Measurements from ENCODE around the gene DCLK1. TPM values are rescaled to one million over a fixed set of nuclear protein-coding genes. Genes with fewer than 3 reads are reported as not detected.

Gene DCLK1
- total RNA-seq, 1 donor from 2014 or later, result 3.9 TPM

DNA sequence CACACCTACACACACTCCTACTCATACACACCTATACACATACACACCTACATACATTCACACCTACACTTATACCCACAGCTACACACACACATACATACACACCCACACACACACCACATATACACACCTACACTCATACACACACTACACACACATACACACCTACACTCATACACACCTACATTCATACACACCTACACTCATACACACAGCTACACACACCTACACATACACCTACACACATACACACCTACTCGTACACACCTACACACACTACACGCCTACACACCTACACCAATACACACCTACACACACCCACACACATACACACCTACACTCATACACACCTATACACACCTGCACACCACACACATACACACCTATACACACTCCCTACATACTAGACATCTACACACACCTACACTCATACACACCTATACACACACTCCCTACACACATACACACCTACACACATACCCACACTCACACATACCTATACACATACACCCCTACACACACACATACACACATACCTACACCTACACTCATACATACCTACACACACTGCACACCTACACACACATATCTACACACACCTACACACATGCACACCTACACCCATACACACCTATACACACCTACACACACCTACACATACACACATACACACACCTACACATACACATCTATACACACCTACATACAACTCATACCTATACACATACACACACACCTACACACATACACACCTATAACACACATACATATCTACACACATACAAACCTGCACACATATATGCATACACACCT lies 369.5 kb downstream of the DCLK1 start:
- Mint-ChIP-seq H3K4me1 (ENCODE audit: low read depth) (peaks cover 11% of the 10 kb centered on the region), H3K36me3 (ENCODE audit: insufficient read depth) (no peaks in the 10 kb centered on the region), H3K4me3 (ENCODE audit: low read depth) (no peak overlapping the region), H3K27me3 (peaks cover 33% of the 10 kb centered on the region), H3K9me3 (ENCODE audit: low read depth) (peaks cover 8% of the 10 kb centered on the region), H3K27ac (no peak overlapping the region)
- DNase-seq (ENCODE audit: low spot score, unreplicated experiment), result no peak
- TF ChIP-seq, protein P1, sequence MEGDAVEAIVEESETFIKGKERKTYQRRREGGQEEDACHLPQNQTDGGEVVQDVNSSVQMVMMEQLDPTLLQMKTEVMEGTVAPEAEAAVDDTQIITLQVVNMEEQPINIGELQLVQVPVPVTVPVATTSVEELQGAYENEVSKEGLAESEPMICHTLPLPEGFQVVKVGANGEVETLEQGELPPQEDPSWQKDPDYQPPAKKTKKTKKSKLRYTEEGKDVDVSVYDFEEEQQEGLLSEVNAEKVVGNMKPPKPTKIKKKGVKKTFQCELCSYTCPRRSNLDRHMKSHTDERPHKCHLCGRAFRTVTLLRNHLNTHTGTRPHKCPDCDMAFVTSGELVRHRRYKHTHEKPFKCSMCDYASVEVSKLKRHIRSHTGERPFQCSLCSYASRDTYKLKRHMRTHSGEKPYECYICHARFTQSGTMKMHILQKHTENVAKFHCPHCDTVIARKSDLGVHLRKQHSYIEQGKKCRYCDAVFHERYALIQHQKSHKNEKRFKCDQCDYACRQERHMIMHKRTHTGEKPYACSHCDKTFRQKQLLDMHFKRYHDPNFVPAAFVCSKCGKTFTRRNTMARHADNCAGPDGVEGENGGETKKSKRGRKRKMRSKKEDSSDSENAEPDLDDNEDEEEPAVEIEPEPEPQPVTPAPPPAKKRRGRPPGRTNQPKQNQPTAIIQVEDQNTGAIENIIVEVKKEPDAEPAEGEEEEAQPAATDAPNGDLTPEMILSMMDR (IDR thresholded peaks at IDR 0.05; ENCODE audit: unreplicated experiment), result no peak

DNA sequence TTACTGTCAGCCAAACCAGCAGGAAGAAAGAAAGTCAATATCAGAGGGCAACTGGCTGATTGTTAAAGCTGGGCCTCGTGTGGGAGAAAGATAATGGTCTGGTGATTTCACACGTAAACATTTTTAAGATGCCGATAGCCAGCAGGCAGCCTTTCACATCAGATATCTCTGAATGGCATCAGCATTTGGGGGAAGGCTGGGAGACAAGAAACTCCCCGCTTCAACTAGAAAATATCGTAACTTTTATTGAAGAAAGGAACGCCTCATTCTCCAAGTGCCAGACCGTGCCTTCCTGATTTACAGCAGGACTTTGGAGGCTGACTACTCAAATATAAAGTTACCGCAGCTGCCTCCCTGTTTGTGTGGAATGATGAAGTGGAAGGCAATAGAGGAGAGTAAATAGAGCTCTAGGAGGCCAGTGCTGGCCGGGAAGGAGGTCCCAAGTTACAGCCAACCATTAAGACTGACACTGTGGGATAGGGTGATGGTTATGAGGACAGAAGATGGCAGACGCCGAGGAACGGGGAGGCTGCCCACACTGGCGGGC lies 370.4 kb downstream of the DCLK1 start:
- H3K4me3 Mint-ChIP-seq (ENCODE audit: low read depth), result no peak overlapping the region
- no peak overlapping the region for H3K27ac Mint-ChIP-seq
- peaks cover 9% of the 10 kb centered on the region for H3K4me1 Mint-ChIP-seq (ENCODE audit: low read depth)
- no peaks in the 10 kb centered on the region for H3K36me3 Mint-ChIP-seq (ENCODE audit: insufficient read depth)
- peaks cover 25% of the 10 kb centered on the region for H3K27me3 Mint-ChIP-seq
- no peak for DNase-seq (ENCODE audit: low spot score, unreplicated experiment)
- TF ChIP-seq, protein P1 (IDR thresholded peaks at IDR 0.05; ENCODE audit: unreplicated experiment), result no peak
- peaks cover 8% of the 10 kb centered on the region for H3K9me3 Mint-ChIP-seq (ENCODE audit: low read depth)

DNA sequence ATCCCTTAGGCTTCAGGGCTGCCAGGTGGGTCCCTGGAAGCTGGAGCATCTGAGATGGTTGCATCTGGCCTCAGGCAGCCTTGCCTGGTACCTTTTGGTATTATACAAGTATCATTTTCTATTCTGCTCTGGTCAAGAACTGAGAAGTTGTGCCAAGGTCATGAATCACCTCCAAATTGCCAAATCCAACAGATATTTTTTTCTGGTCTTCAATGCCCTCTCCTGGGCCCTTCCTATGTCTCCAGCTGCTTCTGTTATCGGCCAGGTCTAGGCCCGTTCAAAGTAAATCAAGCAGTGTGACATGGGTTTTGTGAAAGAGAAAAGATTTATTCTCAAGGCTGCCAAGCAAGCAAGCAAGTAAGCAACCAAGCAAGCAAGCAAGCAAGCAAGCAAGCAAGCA lies 383.6 kb downstream of the DCLK1 start:
- no peak overlapping the region for H3K27ac Mint-ChIP-seq
- H3K9me3 Mint-ChIP-seq (ENCODE audit: low read depth), result peaks cover 19% of the 10 kb centered on the region
- H3K36me3 Mint-ChIP-seq (ENCODE audit: insufficient read depth), result peaks cover 2% of the 10 kb centered on the region
- no peaks in the 10 kb centered on the region for H3K27me3 Mint-ChIP-seq
- TF ChIP-seq, protein P1 (IDR thresholded peaks at IDR 0.05; ENCODE audit: unreplicated experiment), result no peak
- H3K4me3 Mint-ChIP-seq (ENCODE audit: low read depth), result no peak overlapping the region
- peaks cover 8% of the 10 kb centered on the region for H3K4me1 Mint-ChIP-seq (ENCODE audit: low read depth)
- no peak for DNase-seq (ENCODE audit: low spot score, unreplicated experiment)

DNA sequence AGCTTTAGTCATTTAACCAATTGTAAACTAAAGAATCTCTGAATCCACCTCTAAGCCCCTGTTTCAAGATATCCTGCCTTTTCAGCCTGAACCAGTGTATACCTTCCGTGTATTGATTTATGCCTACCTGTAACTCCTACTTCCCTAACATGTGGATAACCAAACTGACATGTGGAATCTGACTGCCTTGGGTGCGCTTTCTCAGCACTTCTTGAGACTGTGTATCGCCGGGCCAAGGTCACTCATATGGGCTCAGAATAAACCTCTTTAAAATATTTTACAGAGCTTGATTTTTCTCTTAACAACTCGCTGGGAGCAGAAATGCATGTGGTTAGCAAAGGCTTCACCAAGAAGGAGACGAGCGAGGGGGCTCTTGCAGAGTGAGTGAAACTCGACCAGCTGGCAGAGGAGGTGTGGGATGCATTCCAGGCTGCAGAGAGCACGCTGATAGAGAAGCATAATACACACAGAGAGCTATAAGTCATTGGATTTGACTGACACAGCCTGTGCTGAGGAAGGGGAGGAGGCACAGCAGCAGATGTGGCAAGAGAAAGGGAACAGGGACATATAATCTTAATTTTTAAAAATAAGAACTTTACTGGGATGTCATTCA lies 386.5 kb downstream of the DCLK1 start:
- Mint-ChIP-seq H3K36me3 (ENCODE audit: insufficient read depth) (no peaks in the 10 kb centered on the region), H3K4me3 (ENCODE audit: low read depth) (no peak overlapping the region), H3K27ac (peak overlapping the region; percentile 67), H3K27me3 (no peaks in the 10 kb centered on the region), H3K4me1 (ENCODE audit: low read depth) (peaks cover 8% of the 10 kb centered on the region), H3K9me3 (ENCODE audit: low read depth) (peaks cover 3% of the 10 kb centered on the region)
- DNase-seq (ENCODE audit: low spot score, unreplicated experiment), result no peak
- TF ChIP-seq, protein P1 (IDR thresholded peaks at IDR 0.05; ENCODE audit: unreplicated experiment), result no peak

DNA sequence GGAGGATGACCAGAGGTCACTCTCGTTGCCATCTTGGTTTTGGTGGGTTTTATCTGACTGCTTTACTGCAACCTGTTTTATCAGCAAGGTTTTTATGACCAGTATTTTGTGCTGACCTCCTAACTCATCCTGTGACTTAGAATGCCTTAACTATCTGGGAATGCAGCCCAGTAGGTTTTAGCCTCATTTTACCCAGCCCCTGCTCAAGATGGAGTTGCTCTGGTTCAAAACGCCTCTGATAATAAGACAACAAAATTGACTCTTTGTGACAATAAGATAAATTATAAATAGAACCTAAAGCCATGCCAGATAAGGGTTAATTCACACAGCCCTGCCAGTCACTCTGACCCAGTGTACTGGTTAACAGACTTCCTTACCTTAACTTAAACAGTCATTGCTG lies 387.0 kb downstream of the DCLK1 start:
- Mint-ChIP-seq H3K4me3 (ENCODE audit: low read depth) (no peak overlapping the region), H3K27ac (no peak overlapping the region), H3K36me3 (ENCODE audit: insufficient read depth) (no peaks in the 10 kb centered on the region), H3K9me3 (ENCODE audit: low read depth) (no peaks in the 10 kb centered on the region), H3K4me1 (ENCODE audit: low read depth) (peaks cover 8% of the 10 kb centered on the region), H3K27me3 (no peaks in the 10 kb centered on the region)
- TF ChIP-seq, protein P1 (IDR thresholded peaks at IDR 0.05; ENCODE audit: unreplicated experiment), result no peak
- DNase-seq (ENCODE audit: low spot score, unreplicated experiment), result no peak
